Stomach (tissue), 4 donors: ENCODE results near the gene DKK1.

Experiments
- POLR2AphosphoS5 ChIP-seq, 3 donors: sonication (generic); formaldehyde crosslinking; IDR thresholded peaks; one replicate each; pipeline ENCODE4 v1.6.1; 2016; ENCODE audit warnings: antibody characterized with exemption in 3 of 3
- TF ChIP-seq, protein P1 (sequence below), 7 experiments: fragments of 450-650 bp in 4 of 7; fragments of 200-600 bp in 3 of 7; sonication (generic) in 3 of 7; IDR thresholded peaks; one replicate each; pipeline ENCODE4 v1.5.1; 2016 to 2019; ENCODE audit warnings: antibody characterized with exemption in 7 of 7, control low read depth in 2 of 7, mild to moderate bottlenecking in 1 of 7

DNA sequence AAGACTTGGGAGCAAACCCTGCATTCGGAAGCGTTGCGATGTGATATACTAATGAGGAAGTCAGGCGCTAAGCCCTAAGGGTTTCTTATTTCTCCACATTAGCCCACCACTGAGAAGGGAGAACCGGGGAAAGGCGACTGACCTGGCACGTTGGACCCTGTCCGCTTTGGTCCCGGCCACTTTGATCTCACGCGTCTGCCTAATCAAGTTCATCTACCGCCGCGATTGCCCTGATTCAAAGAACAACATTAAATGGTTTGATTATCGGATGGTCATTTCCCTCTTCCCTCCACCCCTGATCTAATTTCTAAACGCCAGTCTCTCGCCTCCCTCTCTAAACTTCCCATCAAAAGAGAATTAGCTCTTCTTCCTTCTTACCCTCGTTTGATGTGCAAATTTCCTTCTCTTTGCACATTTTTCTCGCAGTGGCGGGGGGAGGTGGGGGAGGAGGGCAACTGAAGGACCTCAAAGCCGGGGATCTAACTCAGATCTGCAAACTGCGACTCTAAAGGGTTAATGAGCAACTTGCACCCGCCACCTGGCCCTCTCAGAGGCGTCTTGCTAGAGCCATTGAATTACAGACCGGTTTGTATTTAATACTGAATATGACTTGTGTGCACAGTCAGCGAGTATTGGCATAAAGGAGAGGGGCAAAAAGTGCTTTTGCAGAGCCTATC, 687 bp upstream of the DKK1 start:
- TF ChIP-seq POLR2AphosphoS5 (IDR thresholded peaks at IDR 0.05): no peak
- TF ChIP-seq, protein P1, sequence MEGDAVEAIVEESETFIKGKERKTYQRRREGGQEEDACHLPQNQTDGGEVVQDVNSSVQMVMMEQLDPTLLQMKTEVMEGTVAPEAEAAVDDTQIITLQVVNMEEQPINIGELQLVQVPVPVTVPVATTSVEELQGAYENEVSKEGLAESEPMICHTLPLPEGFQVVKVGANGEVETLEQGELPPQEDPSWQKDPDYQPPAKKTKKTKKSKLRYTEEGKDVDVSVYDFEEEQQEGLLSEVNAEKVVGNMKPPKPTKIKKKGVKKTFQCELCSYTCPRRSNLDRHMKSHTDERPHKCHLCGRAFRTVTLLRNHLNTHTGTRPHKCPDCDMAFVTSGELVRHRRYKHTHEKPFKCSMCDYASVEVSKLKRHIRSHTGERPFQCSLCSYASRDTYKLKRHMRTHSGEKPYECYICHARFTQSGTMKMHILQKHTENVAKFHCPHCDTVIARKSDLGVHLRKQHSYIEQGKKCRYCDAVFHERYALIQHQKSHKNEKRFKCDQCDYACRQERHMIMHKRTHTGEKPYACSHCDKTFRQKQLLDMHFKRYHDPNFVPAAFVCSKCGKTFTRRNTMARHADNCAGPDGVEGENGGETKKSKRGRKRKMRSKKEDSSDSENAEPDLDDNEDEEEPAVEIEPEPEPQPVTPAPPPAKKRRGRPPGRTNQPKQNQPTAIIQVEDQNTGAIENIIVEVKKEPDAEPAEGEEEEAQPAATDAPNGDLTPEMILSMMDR (IDR thresholded peaks at IDR 0.05): no peak
